Large intestine (tissue), 3 donors: ENCODE measurements around the gene ADAMTS17. TPM values are rescaled to one million over a fixed set of nuclear protein-coding genes. Genes with fewer than 3 reads are reported as not detected.

Experiments
- DNase-seq, 2 donors: peaks; one replicate each; pipeline versions ENCODE4 v3.0.0 to v3.0.0-alpha.2; 2013
- H3K27ac ChIP-seq: one replicate; pipeline ENCODE4 v1.5.1; 2013; ENCODE audit warnings: low read length
- H3K27me3 ChIP-seq: 2 replicates; pipeline ENCODE4 v1.6.1; 2013; ENCODE audit warnings: low read length; ENCODE audit not compliant: control insufficient read depth, insufficient read depth
- H3K36me3 ChIP-seq: 2 replicates; pipeline ENCODE4 v1.6.1; 2013; ENCODE audit warnings: low read length; ENCODE audit not compliant: control insufficient read depth, insufficient read depth
- H3K4me1 ChIP-seq: one replicate; pipeline ENCODE4 v1.6.1; 2013; ENCODE audit warnings: low read length; ENCODE audit not compliant: control insufficient read depth, insufficient read depth
- H3K4me3 ChIP-seq: one replicate; pipeline ENCODE4 v1.5.1; 2013; ENCODE audit warnings: low read length
- H3K9me3 ChIP-seq: one replicate; pipeline ENCODE4 v1.6.1; 2013; ENCODE audit warnings: mild to moderate bottlenecking, low read depth, low read length, moderate library complexity; ENCODE audit not compliant: control insufficient read depth
- WGBS: methylation state at CpG from one replicate; pipeline ENCODE4 v1.1.5; 2013; ENCODE audit warnings: low lambda C conversion rate; ENCODE audit not compliant: insufficient coverage; 5-methylcytosine and 5-hydroxymethylcytosine counted together
- polyA plus RNA-seq: library from polyadenylated mRNA; unstranded; fragments of 120-200 nt; gene quantifications from one replicate; pipeline ENCODE4 v1.2.1, GENCODE V29; 2013

The ADAMTS17 gene
- polyA plus RNA-seq, 1 donor, result 3.7 TPM

DNA sequence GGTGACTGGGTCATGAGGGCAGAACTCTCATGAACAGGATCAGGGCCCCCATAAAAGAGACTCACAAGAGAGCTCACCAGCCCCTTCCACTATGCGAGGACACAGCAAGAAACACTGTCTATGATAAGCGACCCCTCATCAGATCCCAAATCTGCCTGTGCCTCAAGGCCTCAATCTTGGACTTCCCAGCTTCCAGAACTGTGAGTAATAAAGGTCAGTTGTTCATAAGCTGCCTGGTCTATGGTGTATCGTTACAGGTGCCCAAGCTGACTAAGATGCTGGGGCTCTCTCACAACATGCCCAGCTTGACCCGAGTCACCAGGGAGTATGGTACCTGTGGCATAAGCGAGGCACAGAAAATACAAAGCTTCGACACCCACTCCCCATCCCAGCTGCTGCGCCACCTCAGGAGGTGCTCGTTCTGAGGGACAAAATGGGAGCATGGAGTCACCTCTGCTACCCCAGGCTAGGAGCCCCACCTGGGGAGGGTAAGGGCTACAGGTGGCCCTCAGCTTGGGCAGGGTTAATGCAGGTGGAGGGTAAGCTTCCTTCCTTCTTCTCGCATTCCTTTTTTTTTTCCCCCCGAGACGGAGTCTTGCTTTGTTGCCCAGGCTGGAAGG, 234.1 kb downstream of the ADAMTS17 start:
- no peaks in the 10 kb centered on the region for H3K36me3 ChIP-seq
- no peak overlapping the region for H3K27ac ChIP-seq
- H3K4me3 ChIP-seq, result no peak overlapping the region
- 100% methylated on average over 1 of the region's 11 CpGs for WGBS
- DNase-seq, result no peak
- no peaks in the 10 kb centered on the region for H3K9me3 ChIP-seq
- H3K27me3 ChIP-seq, result no peaks in the 10 kb centered on the region
- H3K4me1 ChIP-seq, result peaks cover 5% of the 10 kb centered on the region

DNA sequence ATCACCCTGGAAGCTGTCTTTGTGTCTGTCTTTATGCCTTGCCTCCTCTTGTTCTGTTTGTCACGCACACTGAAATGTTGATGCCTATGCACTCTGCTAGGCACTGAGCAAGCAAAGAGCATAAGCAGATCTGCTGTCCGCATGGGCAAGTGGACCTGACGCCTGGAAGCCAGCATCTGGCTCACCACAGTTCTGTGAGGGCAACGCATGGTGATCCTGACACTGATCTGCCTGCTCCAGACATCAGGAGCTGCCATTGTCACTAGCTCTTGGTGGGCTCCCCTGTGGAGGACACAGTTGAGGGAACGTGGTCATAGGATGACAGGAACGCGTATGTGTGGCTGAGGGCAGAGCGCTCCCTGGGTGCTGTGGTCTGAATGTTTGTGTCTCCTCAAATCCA, 234.6 kb downstream of the ADAMTS17 start:
- Histone ChIP-seq H3K4me1 (peaks cover 5% of the 10 kb centered on the region), H3K27me3 (no peaks in the 10 kb centered on the region), H3K4me3 (no peak overlapping the region), H3K27ac (no peak overlapping the region), H3K36me3 (no peaks in the 10 kb centered on the region), H3K9me3 (no peaks in the 10 kb centered on the region)
- no CpG with 5 or more reads among the region's 8 CpGs for WGBS
- DNase-seq, result no peak

DNA sequence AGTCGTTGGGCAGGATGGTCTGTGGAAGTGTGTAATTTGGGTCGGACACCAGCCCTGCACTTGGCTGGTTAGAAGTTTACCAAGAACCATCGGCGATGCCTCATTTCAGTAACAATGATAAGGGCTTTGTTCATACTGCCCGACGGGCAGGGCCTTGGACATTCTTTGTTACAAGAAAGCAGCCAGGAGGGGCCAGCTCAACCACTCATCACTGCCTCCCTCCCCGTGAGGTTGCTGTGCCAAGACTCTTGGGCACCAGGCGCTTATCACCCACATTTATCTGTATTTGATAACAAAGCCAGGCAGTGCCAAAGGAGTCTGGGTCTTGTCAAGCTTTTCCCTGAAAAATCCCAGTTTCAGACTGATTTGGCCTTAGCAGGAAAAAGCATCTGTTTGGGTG, 235.0 kb downstream of the ADAMTS17 start:
- WGBS, result no CpG with 5 or more reads among the region's 8 CpGs

DNA sequence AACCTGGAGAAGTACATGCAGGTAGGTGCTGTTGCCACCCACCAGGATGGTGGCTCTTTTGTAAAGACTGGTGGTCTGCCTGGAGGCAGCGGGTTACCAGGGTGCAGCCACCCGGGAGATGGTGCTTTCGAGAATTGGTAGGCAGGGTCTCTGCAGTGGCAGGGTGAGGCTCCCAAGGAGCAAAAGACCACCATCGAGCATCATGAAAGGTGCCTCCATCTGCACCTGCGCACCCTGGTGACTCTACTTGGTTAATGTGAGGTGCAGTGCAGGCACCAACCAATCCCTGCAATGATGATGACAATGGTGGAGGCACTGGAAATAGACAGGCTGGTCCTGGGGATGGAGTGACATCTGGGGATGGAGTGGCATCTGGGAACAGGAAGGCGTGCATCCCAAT, 236.7 kb downstream of the ADAMTS17 start:
- no peaks in the 10 kb centered on the region for H3K27me3 ChIP-seq
- no peak overlapping the region for H3K4me3 ChIP-seq
- H3K4me1 ChIP-seq, result no peaks in the 10 kb centered on the region
- no peak for DNase-seq
- H3K27ac ChIP-seq, result no peak overlapping the region
- H3K36me3 ChIP-seq, result no peaks in the 10 kb centered on the region
- 100% methylated on average over 1 of the region's 6 CpGs for WGBS
- no peaks in the 10 kb centered on the region for H3K9me3 ChIP-seq

More for the DNA sequence above, 235.0 kb downstream of the ADAMTS17 start:
- Histone ChIP-seq H3K4me1 (peaks cover 4% of the 10 kb centered on the region), H3K27me3 (no peaks in the 10 kb centered on the region), H3K36me3 (no peaks in the 10 kb centered on the region), H3K4me3 (no peak overlapping the region), H3K27ac (no peak overlapping the region), H3K9me3 (no peaks in the 10 kb centered on the region)
- no peak for DNase-seq

DNA sequence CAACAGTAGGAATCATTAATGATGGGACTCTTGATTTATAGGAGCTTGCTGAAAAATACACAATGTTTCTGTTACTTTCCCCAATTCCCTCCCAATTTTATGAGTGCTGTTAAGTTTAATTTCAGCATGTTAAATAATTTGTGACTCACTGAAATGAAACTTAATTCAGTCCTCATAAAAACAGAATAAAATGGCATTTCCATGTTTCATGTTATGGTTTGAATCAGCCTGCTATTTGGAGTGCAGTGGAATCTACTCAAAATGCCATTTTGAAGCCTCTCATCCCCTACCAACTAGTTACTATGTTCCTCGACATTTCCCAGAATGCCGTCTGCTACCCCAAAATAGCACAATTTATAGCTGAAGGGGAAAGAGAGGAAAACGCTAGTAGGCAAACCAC, 237.5 kb downstream of the ADAMTS17 start:
- Histone ChIP-seq H3K36me3 (no peaks in the 10 kb centered on the region), H3K4me1 (no peaks in the 10 kb centered on the region), H3K4me3 (no peak overlapping the region), H3K27me3 (no peaks in the 10 kb centered on the region), H3K27ac (no peak overlapping the region), H3K9me3 (no peaks in the 10 kb centered on the region)
- DNase-seq, result no peak
- WGBS, result no CpG with 5 or more reads among the region's 3 CpGs

DNA sequence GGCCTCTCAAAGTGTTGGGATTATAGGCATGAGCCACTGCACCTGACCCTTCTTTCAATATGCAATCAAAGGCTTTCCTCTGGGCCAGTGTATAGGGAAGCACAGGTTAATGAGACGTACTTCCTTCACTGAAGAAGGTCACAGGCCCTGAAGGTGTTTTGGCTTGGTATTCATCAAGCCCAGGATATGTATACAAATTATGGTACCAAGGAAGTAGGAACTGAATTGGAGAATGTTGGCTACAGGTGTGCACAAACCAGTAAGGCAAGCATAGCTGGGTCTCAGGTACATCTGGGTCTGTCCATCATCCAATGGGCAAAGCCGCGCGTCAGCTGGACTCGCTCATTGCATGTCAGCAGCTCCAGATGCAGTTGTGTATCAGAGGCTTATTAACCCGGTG, 237.9 kb downstream of the ADAMTS17 start:
- no CpG with 5 or more reads among the region's 6 CpGs for WGBS
- H3K36me3 ChIP-seq, result no peaks in the 10 kb centered on the region
- no peak overlapping the region for H3K27ac ChIP-seq
- no peaks in the 10 kb centered on the region for H3K4me1 ChIP-seq
- no peak overlapping the region for H3K4me3 ChIP-seq
- H3K9me3 ChIP-seq, result no peaks in the 10 kb centered on the region
- DNase-seq, result no peak
- H3K27me3 ChIP-seq, result no peaks in the 10 kb centered on the region

DNA sequence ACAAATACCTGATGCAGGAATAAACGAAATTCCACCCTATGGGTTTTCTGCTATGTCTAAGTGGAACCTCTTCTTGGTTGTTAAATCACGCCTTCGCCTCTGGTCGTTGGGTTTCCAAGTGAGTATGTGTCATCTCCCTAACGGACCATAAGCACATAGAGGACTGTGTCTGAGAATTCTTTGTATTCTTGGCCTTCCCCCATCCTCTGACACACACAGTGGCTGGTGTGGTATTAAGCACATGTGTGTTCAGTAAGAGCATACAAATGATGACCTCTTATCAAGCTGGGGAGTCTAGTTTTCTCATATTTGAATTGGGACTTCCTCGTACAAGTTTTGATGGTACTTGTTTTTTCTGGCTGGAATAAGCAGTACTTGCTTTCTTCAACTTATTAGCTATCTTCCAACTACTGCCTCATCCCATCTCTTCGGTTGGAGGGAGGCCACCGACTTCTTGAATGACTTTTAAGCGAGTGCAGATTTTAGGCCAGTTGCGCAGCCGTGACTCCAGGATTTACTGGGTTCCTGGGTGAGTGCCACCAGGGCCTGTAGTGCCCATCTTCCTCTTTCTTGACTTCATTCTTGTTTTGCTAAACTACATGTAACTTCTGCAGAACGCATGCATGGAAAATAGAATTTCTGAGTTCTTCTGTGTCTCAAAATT, 240.2 kb downstream of the ADAMTS17 start:
- Histone ChIP-seq H3K27ac (no peak overlapping the region), H3K36me3 (no peaks in the 10 kb centered on the region), H3K4me3 (no peak overlapping the region), H3K27me3 (no peaks in the 10 kb centered on the region), H3K4me1 (no peaks in the 10 kb centered on the region), H3K9me3 (no peaks in the 10 kb centered on the region)
- WGBS, result 86% methylated on average over 1 of the region's 12 CpGs
- DNase-seq, result no peak

DNA sequence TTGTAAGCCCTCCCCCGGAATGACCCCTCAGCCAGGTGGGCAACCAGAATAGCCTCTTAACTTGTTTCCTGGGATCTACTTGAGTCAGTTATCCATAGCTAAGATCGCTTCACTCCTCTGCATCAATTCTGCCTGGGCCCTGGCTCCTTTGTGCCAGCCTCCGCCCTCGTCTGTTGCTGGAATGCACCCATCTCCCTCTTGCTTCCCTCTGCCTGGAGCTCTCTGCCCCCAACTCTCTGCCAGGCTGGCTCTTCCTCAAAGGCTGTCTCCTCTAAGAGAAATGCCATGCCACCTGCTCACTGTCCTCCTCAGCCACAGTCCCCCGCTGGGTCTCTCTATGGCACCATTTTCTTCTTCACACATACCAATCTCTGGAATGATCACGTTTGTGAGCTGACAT, 240.8 kb downstream of the ADAMTS17 start:
- WGBS, result no CpG with 5 or more reads among the region's 6 CpGs
- Histone ChIP-seq H3K27me3 (no peaks in the 10 kb centered on the region), H3K4me3 (no peak overlapping the region), H3K36me3 (no peaks in the 10 kb centered on the region), H3K4me1 (no peaks in the 10 kb centered on the region), H3K9me3 (no peaks in the 10 kb centered on the region), H3K27ac (no peak overlapping the region)
- DNase-seq, result no peak

DNA sequence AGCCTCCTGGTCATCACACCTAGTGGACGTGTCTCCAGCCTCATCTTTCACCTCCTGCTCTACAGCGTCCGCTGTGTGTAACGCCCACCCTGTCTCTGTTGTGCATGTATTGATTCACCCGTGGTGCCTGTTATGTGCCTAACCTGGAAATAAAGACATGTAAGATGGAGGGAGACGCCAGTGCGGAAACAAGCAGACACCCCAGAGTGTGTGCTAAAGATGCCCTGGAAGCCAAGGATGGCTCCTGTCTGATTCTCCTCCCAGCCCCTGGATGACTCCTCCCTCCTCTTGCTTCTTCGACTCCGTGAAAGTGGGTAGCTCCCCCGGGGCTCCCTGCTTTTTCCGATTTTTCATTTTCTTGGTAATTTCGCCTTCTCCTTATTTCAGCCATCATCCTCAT, 241.8 kb downstream of the ADAMTS17 start:
- Histone ChIP-seq H3K4me3 (no peak overlapping the region), H3K9me3 (no peaks in the 10 kb centered on the region), H3K4me1 (no peaks in the 10 kb centered on the region), H3K36me3 (no peaks in the 10 kb centered on the region), H3K27ac (no peak overlapping the region), H3K27me3 (no peaks in the 10 kb centered on the region)
- WGBS, result 63% methylated on average over 3 of the region's 12 CpGs
- DNase-seq, result no peak

DNA sequence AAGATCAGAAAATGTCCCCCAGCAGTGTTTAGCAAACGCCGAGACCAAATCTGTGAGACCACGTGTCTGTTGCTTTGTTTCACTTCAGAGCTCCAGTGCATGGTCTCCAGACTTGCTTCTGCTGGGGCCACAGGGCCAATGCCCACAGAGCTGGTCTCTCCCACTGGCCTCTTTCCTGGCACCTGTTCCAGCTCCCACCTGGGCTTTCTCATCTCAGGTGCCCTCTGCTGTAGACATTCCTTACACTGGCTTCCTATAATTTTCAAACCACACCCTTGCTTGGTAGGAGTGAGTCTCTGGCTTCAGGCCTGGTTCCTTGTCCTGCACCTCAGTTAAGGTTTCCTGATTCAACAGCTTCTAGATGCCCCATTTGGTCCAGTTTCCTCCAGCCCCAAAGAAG, 243.1 kb downstream of the ADAMTS17 start:
- Histone ChIP-seq H3K36me3 (no peaks in the 10 kb centered on the region), H3K9me3 (no peaks in the 10 kb centered on the region), H3K27me3 (no peaks in the 10 kb centered on the region), H3K4me1 (no peaks in the 10 kb centered on the region), H3K27ac (no peak overlapping the region), H3K4me3 (no peak overlapping the region)
- no peak for DNase-seq
- no CpG with 5 or more reads among the region's 3 CpGs for WGBS
